PFSK-1 (cell line): ENCODE results near the gene IGF1R.

Experiments
- FOXP2 ChIP-seq: optimal IDR thresholded peaks from 2 replicates; pipeline ENCODE3; 2011; ENCODE audit warnings: borderline replicate concordance, control low read depth, inconsistent platforms; ENCODE audit not compliant: insufficient read depth; ENCODE audit errors: extremely low read length, extremely low read depth
- POLR2AphosphoS5 ChIP-seq: IDR thresholded peaks from 2 replicates; pipeline ENCODE4 v1.6.1; 2012; ENCODE audit warnings: low read depth, mild to moderate bottlenecking, control low read depth, low read length, moderate library complexity
- SIN3A ChIP-seq: IDR thresholded peaks from 2 replicates; pipeline ENCODE4 v1.6.1; 2012; ENCODE audit warnings: mild to moderate bottlenecking, low read length, moderate library complexity, borderline replicate concordance; ENCODE audit not compliant: insufficient read depth
- TAF1 ChIP-seq: IDR thresholded peaks from 2 replicates; pipeline ENCODE4 v1.6.1; 2012; ENCODE audit warnings: low read length, control low read depth, borderline replicate concordance; ENCODE audit not compliant: insufficient read depth
- TF ChIP-seq, protein P1 (sequence below), 2 experiments: IDR thresholded peaks; 2 replicates each; pipeline versions ENCODE4 v1.6.1 to v1.8.0; 2011 to 2012; ENCODE audit warnings: low read depth in 2 of 2, low read length in 2 of 2, control low read depth in 1 of 2, inconsistent platforms in 1 of 2, mild to moderate bottlenecking in 1 of 2, moderate library complexity in 1 of 2; ENCODE audit not compliant: insufficient read depth in 1 of 2

IGF1R gene

DNA sequence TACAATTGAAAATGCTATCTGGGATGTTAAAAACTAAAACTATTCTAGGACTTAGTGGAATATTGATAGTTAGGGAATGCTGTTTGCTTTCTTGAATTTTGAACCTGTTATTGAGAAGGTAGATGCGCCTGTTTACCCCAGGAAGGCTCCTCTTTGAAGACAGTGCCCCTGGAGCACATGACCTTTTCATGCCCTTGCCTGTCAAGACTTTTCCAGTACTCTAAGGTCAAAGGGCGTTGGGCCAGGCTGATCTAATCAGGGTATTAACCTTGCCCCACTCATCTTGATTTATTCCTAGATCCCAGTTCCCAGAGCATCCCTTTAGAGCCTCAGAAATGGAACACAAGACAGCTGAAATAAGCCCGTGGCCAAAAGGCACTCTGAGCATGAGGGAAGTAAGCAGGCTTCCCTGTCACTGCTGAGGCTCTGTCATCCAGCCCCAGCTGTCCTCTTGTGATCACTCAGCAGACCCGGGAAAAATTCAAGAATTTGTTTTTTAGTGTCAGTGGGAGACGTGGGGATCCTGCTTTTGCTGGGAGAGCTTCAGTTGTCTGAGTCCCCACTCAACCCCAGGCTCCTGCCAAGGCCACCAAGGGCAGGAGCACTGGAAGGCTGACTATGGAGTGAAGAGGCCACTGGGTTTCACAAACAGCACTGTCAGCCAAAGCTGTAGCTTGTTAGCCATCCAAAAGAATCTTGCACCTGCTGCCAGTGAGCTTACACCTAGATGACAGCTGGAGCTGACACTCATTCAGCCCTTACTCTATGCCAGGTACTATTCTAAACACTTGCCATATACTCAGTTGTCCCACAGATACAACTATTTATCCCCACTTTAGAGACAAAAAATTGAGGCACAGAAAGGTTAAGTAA, 190.3 kb downstream of the IGF1R start:
- TF ChIP-seq POLR2AphosphoS5 (no peak), FOXP2 (no peak), TAF1 (no peak), SIN3A (no peak)
- TF ChIP-seq, protein P1, sequence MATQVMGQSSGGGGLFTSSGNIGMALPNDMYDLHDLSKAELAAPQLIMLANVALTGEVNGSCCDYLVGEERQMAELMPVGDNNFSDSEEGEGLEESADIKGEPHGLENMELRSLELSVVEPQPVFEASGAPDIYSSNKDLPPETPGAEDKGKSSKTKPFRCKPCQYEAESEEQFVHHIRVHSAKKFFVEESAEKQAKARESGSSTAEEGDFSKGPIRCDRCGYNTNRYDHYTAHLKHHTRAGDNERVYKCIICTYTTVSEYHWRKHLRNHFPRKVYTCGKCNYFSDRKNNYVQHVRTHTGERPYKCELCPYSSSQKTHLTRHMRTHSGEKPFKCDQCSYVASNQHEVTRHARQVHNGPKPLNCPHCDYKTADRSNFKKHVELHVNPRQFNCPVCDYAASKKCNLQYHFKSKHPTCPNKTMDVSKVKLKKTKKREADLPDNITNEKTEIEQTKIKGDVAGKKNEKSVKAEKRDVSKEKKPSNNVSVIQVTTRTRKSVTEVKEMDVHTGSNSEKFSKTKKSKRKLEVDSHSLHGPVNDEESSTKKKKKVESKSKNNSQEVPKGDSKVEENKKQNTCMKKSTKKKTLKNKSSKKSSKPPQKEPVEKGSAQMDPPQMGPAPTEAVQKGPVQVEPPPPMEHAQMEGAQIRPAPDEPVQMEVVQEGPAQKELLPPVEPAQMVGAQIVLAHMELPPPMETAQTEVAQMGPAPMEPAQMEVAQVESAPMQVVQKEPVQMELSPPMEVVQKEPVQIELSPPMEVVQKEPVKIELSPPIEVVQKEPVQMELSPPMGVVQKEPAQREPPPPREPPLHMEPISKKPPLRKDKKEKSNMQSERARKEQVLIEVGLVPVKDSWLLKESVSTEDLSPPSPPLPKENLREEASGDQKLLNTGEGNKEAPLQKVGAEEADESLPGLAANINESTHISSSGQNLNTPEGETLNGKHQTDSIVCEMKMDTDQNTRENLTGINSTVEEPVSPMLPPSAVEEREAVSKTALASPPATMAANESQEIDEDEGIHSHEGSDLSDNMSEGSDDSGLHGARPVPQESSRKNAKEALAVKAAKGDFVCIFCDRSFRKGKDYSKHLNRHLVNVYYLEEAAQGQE (IDR thresholded peaks at IDR 0.05; ENCODE audit: insufficient read depth in 1 of 2, low read depth in 2 of 2, low read length in 2 of 2) = no peak

DNA sequence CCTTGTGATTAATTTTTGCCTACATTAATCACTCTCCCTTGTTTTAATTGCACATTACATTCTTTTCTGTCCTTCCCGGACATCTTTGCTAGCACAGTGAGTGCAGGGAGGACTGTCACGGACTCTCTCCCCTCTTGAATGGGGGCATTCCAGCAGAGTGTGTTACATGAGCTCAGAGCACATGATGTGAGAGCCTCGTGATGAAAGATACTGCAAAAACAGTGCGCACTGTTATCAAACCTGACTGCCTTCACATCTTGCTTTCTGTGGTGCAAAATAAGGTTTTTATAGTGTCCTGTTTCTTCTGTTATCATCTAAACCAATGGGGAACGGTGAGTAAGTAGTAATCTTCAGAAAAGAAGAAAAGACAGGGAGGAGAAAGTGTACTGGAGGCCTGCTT, 191.7 kb downstream of the IGF1R start:
- TF ChIP-seq FOXP2 (no peak), POLR2AphosphoS5 (no peak), SIN3A (no peak), TAF1 (no peak)
- TF ChIP-seq, protein P1 (IDR thresholded peaks at IDR 0.05; ENCODE audit: insufficient read depth in 1 of 2, low read depth in 2 of 2, low read length in 2 of 2) = no peak

DNA sequence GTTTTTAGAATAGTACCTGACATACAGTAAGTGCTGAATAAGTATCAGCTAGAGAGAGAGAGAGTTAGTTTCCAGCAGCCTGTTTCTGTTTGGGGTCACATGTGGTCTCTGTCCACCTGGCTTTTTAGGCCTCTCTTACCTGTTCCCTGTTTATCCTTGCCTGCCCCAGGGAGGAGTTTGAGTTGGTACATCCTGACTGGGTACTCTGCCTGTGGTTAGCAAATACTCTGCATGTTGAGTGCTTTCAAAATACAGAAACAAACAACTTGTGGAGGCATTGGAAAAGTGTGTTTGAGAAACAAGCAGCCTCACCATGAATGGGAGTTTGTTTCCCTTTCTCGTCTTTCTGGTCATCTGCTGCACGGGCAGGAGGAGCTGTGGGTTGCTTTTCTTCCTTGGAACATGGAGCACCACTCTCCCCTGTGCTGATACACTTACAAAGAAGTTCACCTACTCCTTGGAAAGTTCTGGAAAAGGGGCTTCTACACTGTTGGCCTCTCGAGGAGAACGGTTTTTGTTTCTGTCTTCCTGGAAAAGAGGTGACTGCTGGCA, 193.2 kb downstream of the IGF1R start:
- no peak for TF ChIP-seq TAF1
- no peak for TF ChIP-seq SIN3A
- TF ChIP-seq POLR2AphosphoS5 = no peak
- TF ChIP-seq FOXP2 = no peak
- TF ChIP-seq, protein P1 (IDR thresholded peaks at IDR 0.05; ENCODE audit: insufficient read depth in 1 of 2, low read depth in 2 of 2, low read length in 2 of 2) = no peak

DNA sequence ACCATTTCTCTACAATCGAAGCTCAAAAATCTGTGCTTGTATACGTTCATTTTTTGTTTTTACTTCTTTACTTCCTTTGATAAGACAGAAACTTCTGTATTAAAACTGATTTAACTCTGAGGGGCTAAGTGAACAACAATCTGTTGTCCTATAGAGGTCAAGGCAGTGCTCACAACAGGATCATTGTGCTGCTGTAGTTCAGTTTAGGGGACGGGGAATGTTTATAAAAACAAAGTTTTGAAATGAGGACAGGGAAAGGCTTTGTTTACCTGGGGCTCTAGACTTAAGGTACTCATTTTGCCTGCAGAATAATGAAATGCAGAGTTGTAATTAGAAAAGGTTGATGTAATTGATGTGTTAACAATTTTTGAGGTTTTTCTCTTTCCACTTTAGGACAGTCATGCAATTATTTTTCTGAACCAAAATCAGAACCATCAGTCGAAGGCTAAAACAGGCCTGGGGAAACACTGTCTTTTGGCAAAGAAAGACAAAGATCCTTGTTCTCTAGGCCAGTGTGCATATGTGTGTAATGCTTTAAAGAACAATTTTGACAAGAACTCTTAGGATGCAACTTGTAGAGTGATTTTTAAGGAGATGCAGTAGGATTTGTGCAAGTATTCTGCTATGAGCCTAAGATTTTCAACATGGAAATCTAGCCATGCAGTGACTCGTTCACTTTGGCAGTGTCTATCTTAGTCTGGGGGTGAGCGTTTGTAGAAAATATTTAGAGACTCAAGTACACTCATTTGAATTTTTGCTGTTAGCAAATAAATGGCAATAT, 194.0 kb downstream of the IGF1R start:
- TF ChIP-seq, protein P1 (IDR thresholded peaks at IDR 0.05; ENCODE audit: insufficient read depth in 1 of 2, low read depth in 2 of 2, low read length in 2 of 2) = no peak
- TF ChIP-seq SIN3A (no peak), FOXP2 (no peak), TAF1 (no peak), POLR2AphosphoS5 (no peak)
